Stomach (tissue), 9 donors: ENCODE results near the gene TMEM45A. TPM values are rescaled to one million over a fixed set of nuclear protein-coding genes. Genes with fewer than 3 reads are reported as not detected.

ENCODE experiments used
- DNase-seq, 2 donors: peaks; one replicate each; pipeline versions ENCODE4 v3.0.0 to v3.0.0-alpha.2; 2013 to 2019
- H3K27ac ChIP-seq, 5 donors: fragments of 200-600 bp in 4 of 5; sonication (generic) in 4 of 5; one replicate each; pipeline ENCODE4 v1.5.1; 2013 to 2019; ENCODE audit warnings: mild to moderate bottlenecking in 1 of 5, moderate library complexity in 1 of 5
- H3K27me3 ChIP-seq, 3 donors: fragments of 200-600 bp; sonication (generic); one replicate each; pipeline ENCODE4 v1.5.1; 2017 to 2019; ENCODE audit warnings: mixed run types in 1 of 3
- H3K36me3 ChIP-seq, 4 donors: fragments of 200-600 bp; sonication (generic); 1 replicate in 3 of 4; 2 replicates in 1 of 4; pipeline ENCODE4 v1.5.1; 2016 to 2019
- H3K4me1 ChIP-seq, 4 donors: fragments of 200-600 bp; sonication (generic); one replicate each; pipeline ENCODE4 v1.5.1; 2016 to 2019
- H3K4me3 ChIP-seq, 4 donors: fragments of 200-600 bp; sonication (generic) in 3 of 4; one replicate each; pipeline ENCODE4 v1.5.1; 2016 to 2019; ENCODE audit warnings: mild to moderate bottlenecking in 1 of 4
- H3K9me3 ChIP-seq, 4 donors: fragments of 200-600 bp; sonication (generic); one replicate each; pipeline ENCODE4 v1.5.1; 2016 to 2019
- CTCF ChIP-seq, 7 experiments: fragments of 450-650 bp in 4 of 7; fragments of 200-600 bp in 3 of 7; sonication (generic) in 3 of 7; IDR thresholded peaks; one replicate each; pipeline ENCODE4 v1.5.1; 2016 to 2019; ENCODE audit warnings: antibody characterized with exemption in 7 of 7, control low read depth in 2 of 7, mild to moderate bottlenecking in 1 of 7
- EP300 ChIP-seq: sonication (generic); formaldehyde crosslinking; IDR thresholded peaks from one replicate; pipeline ENCODE4 v1.6.1; 2017; ENCODE audit warnings: antibody characterized with exemption
- POLR2A ChIP-seq, 4 donors: fragments of 450-650 bp; IDR thresholded peaks; one replicate each; pipeline ENCODE4 v1.6.1; 2016; ENCODE audit warnings: antibody characterized with exemption in 4 of 4, control low read depth in 2 of 4, mild to moderate bottlenecking in 1 of 4, moderate library complexity in 1 of 4
- POLR2AphosphoS5 ChIP-seq, 3 donors: sonication (generic); formaldehyde crosslinking; IDR thresholded peaks; one replicate each; pipeline ENCODE4 v1.6.1; 2016; ENCODE audit warnings: antibody characterized with exemption in 3 of 3
- WGBS, 5 donors: extraction: QIAGEN DNeasy Blood & Tissue Kit in 3 of 5; methylation state at CpG; one replicate each; pipeline versions ENCODE4 v1.1.5 to v1.1.7; 2013 to 2018; 5-methylcytosine and 5-hydroxymethylcytosine counted together
- intact Hi-C: fragments of 100-400 bp; cut with DNase I; formaldehyde crosslinking; loops from one replicate; pipeline ENCODE4 v1.15.1; 2023; ENCODE audit warnings: low total_unique reads
- polyA plus RNA-seq, 3 donors: library from polyadenylated mRNA; stranded (reverse); fragments of 200-250 nt; gene quantifications; one replicate each; pipeline ENCODE4 v1.2.3, GENCODE V29; 2013
- total RNA-seq, 5 donors: library from RNA; depleted of rRNA; stranded (reverse); fragments of >200 nt; gene quantifications; one replicate each; pipeline versions ENCODE4 v1.1.0 to v1.2.3, GENCODE V29; 2014 to 2016
- donor health status: healthy with polysubstance abuse.
- donor health status: Bipolar disorder and iron deficiency.
- donor health status: healthy.

TMEM45A gene
- total and polyA plus RNA-seq, 8 donors = 0.72 to 20.2 (median 6.2) TPM; not detected in 1

DNA sequence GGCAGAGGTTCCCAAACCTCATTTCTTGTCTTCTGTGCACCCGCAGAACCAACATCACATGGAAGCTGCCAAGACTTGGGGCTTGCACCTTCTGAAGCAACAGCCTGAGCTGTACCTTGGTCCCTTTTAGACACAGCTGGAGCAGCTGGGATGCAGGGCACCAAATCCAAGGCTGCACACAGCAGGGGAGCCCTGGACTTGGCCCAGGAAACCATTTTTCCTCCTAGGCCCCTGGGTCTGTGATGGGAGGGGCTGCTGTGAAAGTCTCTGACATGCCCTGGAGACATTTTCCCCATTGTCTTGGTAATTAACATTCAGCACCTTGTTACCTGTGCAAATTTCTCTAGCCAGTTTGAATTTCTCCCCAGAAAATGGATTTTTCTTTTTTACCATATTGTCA lies 33.6 kb upstream of the TMEM45A start:
- no peaks in the 10 kb centered on the region for H3K4me1 ChIP-seq
- no peak overlapping the region for H3K27ac ChIP-seq
- WGBS, 5 donors = 93 to 100% (median 96%) methylated on average over 1 of the region's 1 CpG
- no peaks in the 10 kb centered on the region for H3K27me3 ChIP-seq
- H3K4me3 ChIP-seq = no peak overlapping the region
- H3K9me3 ChIP-seq = no peaks in the 10 kb centered on the region
- intact Hi-C loops = no loop called here
- H3K36me3 ChIP-seq = no peaks in the 10 kb centered on the region
- no peak for DNase-seq
- TF ChIP-seq CTCF (IDR thresholded peaks at IDR 0.05) = no peak
- no peak for TF ChIP-seq EP300
- no peak for TF ChIP-seq POLR2AphosphoS5 (IDR thresholded peaks at IDR 0.05)
- no peak for TF ChIP-seq POLR2A (IDR thresholded peaks at IDR 0.05)

DNA sequence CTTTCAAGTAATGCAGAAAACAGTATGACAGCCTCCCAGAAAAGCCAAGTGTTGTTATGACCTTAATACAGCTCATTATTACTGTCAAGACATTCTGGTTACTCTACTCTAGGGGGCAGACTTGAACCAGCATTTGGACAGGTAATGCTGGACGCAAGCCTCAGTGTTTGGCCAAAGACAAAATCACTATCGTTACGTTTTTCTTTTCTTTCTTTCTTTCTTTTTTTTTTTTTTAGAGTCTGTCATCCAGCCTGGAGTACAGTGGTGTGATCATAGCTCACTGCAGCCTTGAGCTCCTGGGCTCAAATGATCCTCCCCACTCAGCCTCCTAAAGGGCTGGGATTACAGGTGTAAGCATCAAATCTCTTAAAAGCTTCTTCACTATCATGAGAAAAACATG lies 29.4 kb upstream of the TMEM45A start:
- intact Hi-C loops = no loop called here
- peaks cover 0 to 9% (median 4%) of the 10 kb centered on the region in 4 donors for H3K9me3 ChIP-seq
- peak in 1 of 2 donors; percentile 82 for DNase-seq
- H3K4me3 ChIP-seq = no peak overlapping the region
- TF ChIP-seq CTCF (IDR thresholded peaks at IDR 0.05) = peak in 5 of 7 experiments; percentile 40 to 74 (median 63)
- TF ChIP-seq POLR2AphosphoS5 (IDR thresholded peaks at IDR 0.05) = no peak
- no peak for TF ChIP-seq POLR2A (IDR thresholded peaks at IDR 0.05)
- no peak for TF ChIP-seq EP300
- WGBS, 5 donors = 0 to 4% (median 3%) methylated on average over 3 of the region's 3 CpGs
- H3K27ac ChIP-seq = no peak overlapping the region
- H3K27me3 ChIP-seq = no peaks in the 10 kb centered on the region
- peaks cover 0 to 8% (median 2%) of the 10 kb centered on the region in 4 donors for H3K4me1 ChIP-seq
- H3K36me3 ChIP-seq = no peaks in the 10 kb centered on the region

- no peak for DNase-seq
- Histone ChIP-seq H3K36me3 (no peaks in the 10 kb centered on the region), H3K27me3 (no peaks in the 10 kb centered on the region), H3K27ac (no peak overlapping the region), H3K9me3 (peaks cover 0 to 14% (median 4%) of the 10 kb centered on the region in 4 donors), H3K4me3 (no peak overlapping the region), H3K4me1 (peaks cover 0 to 8% (median 2%) of the 10 kb centered on the region in 4 donors)
- WGBS, 5 donors = 51 to 77% (median 69%) methylated on average over 3 of the region's 3 CpGs
- TF ChIP-seq POLR2AphosphoS5 (IDR thresholded peaks at IDR 0.05) = no peak
- TF ChIP-seq EP300 = no peak
- TF ChIP-seq POLR2A (IDR thresholded peaks at IDR 0.05) = no peak
- TF ChIP-seq CTCF (IDR thresholded peaks at IDR 0.05) = no peak
- intact Hi-C loops = no loop called here
Observed at GRCh38 chr3:100463646-100464155, 28.7 kb upstream of the TMEM45A start.

- WGBS, 5 donors = 62 to 80% (median 70%) methylated on average over 3 of the region's 3 CpGs
- no peak overlapping the region for H3K4me3 ChIP-seq
- H3K27me3 ChIP-seq = no peaks in the 10 kb centered on the region
- DNase-seq = no peak
- peaks cover 0 to 28% (median 4%) of the 10 kb centered on the region in 4 donors for H3K9me3 ChIP-seq
- H3K27ac ChIP-seq = no peak overlapping the region
- intact Hi-C loops = loop anchor here (5.0 kb wide), 1 partner anchor 126 kb away; no protein-coding TSS in a partner anchor
- H3K36me3 ChIP-seq = no peaks in the 10 kb centered on the region
- peaks cover 0 to 8% (median 2%) of the 10 kb centered on the region in 4 donors for H3K4me1 ChIP-seq
- TF ChIP-seq POLR2AphosphoS5 (IDR thresholded peaks at IDR 0.05) = no peak
- no peak for TF ChIP-seq CTCF (IDR thresholded peaks at IDR 0.05)
- no peak for TF ChIP-seq EP300
- TF ChIP-seq POLR2A (IDR thresholded peaks at IDR 0.05) = no peak
Observed at GRCh38 chr3:100465892-100466777, 26.3 kb upstream of the TMEM45A start.
